T-helper 2 cell treated with Interferon-gamma antibody and Interleukin-4, amounts not matched to agents 100 ng/mL and 5 ng/mL, for 36 hours (primary cell): ENCODE results near the gene FBXO21. TPM values are rescaled to one million over a fixed set of nuclear protein-coding genes. Genes with fewer than 3 reads are reported as not detected.

Source experiments
- intact Hi-C: fragments of 100-400 bp; cut with micrococcal nuclease; formaldehyde crosslinking; loops from one replicate; pipeline ENCODE4 v1.15.1; 2023
- total RNA-seq: library from RNA; stranded (reverse); gene quantifications from 2 replicates; pipeline ENCODE4 v1.2.3, GENCODE V29; 2022

FBXO21 gene
- total RNA-seq, 1 donor from 2014 or later: 25.6 TPM

DNA sequence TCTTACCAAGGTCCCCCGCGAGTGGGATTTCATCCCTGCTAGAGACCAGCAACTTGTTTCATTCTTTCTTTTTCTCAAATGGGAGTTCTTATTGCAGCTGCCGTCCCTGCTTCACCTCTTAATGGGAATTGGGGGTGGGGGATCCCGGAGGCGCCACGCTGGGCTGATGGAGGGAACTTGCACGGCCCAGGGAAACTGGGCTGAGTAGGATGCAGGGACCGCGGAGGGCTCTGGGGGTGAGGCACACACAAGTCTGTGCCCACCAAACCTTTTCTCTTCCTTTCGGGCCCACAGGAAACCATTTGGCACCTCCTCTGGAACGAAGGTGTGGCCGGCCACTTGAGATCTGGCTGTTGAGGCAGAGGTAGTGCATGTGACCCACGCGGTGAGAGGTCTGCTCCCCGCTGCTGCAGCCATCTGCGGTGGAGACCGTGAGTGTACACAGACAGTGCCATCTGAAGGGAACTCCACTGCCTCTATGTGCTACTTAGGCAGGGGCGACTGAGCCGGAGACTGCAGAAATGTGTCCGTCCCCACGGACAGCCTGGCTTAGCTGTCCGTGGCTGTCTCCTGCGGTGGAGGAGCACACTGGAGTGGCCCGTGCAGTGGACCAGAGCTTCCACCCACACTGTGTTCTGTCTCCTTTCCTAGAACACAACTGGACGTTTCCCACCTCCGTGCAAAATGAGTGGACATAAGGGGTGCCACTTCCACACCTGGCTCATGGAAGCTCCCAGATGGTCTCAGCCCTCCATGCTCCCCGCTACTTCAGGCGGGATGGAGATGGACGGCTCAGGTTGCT is 49.0 kb downstream of the FBXO21 start:
- intact Hi-C loops: no loop called here

DNA sequence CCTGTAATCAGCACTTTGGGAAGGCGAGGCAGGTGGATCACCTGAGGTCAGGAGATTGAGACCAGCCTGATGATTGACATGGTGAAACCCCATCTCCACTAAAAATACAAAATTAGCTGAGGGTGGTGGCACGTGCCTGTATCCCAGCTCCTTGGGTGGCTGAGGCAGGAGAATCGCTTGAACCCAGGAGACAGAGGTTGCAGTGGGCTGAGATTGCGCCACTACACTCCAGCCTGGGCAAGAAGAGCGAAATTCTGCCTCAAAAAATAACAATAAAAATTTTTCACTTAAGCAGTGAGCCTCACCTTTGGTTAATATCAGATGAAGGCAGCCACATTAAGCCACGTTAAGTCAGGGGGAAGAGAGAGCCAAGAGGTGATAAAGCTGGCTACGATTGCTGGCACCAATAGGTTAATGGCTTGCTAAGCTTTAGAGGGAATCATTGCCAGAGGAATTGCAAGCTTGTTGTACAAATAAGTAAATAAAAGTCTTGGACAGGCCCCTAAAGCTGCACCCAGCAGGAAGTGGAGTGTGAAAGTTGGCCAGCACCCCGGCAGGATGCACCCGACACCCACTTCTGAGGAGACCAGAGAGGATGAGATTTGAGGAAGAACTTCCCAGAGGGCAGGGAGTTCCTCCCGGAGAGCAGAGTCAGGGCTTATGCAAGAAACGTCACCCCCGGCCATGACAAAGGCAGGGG is 49.7 kb downstream of the FBXO21 start:
- intact Hi-C loops: no loop called here

DNA sequence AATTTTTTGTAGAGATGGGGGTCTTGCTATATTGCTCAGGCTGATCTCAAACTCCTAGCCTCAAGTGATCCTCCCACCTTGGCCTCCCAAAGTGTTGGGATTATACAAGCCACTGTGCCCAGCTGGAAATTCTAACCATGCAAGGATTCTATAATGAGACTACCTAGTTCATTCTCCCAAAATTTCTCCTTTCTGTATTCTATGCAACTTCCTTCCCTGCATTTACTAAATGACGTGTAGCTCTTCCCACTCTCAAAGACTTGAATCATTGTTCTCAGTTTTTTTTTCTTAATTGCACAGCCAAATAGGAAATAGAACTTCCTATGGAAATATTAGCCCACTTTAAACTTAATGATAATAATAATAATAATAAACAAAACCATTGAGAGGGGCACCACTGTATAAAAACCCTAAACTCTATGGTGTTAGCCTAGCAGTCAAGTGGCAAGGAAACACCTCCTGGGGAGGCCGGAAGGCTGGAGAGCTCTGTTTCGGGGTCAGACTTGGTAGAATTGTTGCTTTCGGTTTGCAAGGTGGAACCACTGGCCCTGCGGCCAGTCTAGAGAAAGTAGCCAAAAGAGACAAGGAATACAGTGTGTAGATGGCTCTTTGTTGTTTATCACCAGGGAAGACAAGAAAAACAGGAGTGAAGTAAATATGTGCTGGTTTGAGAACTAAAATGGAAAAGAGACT is 51.1 kb downstream of the FBXO21 start:
- intact Hi-C loops: no loop called here

DNA sequence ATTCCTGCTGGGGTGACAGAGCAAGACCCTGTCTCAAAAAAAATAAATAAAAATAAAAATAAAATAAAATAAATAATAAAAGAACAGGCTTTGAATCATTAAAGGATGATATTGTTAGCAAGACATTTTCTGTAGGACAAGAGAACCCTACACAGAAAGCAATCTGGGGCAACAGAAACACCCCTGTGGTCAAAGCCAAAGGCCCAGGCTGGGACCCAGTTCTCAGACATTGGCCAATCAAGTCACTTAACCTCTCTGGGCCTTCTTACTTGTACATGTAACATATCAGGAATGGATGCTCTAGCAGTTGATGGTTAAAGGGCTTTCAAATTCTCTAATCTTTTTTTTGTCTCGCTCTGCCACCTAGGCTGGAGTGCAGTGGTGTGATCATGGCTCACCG is 55.5 kb downstream of the FBXO21 start:
- intact Hi-C loops: loop anchor here (2.0 to 5.0 kb wide), 3 partner anchors 20 to 432 kb away; no protein-coding TSS in a partner anchor

DNA sequence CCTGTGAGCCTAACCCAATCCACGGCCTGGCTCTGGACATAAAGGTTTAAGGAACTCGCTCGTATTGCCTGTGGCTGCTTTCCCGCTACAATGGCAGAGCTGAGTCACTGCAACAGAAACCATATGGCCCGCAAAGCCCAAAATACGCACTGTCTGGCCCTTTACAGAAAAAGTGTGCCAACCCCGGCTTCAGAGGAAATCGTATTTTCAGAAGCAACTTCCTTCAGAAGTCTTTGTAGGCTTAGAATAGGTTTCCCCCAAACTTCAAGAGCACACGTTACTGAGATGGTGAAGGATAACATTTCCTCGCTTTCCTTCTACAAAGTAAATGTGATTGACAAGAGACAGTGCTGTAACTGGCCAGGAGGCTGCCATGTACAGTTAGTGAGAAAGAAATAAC is 56.2 kb downstream of the FBXO21 start:
- intact Hi-C loops: loop anchor here (2.0 to 5.0 kb wide), 3 partner anchors 21 to 432 kb away; no protein-coding TSS in a partner anchor

DNA sequence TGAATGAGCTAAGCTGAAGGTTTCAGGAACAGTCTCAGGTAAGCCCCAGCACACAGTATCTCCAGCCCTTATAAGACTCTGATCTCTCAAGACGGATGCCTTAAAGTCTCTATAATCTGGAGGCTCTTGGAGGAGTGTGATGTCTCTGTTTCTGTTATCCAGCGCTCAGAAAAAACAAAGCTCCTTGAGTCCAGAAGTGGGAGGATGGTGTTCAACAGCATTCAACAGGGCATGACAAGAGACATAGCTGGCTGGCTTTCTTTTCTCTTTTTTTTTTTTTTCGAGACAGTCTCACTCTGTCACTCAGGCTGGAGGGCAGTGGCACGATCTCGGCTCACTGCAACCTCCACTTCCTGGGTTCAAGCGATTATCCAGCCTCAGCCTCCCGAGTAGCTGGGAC is 59.5 kb downstream of the FBXO21 start:
- intact Hi-C loops: loop anchor here (5.0 kb wide), 2 partner anchors 104 to 428 kb away; no protein-coding TSS in a partner anchor

DNA sequence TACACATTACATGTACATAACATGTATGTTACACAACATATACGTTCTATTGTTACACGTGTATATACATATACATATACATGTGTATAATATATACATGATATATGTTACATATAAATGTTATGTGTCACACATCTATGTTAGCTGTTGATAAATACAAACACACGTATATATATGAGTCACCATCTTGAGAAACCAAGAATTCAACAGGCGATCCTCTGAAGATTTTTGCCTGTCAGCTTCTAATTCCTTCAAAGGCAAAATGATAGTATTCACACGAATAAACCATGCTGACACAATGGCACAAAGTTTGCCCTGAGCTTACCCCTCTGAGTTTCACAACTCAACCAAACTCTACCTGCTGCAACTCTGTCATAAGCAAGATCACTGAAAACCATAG is 60.9 kb downstream of the FBXO21 start:
- intact Hi-C loops: no loop called here

DNA sequence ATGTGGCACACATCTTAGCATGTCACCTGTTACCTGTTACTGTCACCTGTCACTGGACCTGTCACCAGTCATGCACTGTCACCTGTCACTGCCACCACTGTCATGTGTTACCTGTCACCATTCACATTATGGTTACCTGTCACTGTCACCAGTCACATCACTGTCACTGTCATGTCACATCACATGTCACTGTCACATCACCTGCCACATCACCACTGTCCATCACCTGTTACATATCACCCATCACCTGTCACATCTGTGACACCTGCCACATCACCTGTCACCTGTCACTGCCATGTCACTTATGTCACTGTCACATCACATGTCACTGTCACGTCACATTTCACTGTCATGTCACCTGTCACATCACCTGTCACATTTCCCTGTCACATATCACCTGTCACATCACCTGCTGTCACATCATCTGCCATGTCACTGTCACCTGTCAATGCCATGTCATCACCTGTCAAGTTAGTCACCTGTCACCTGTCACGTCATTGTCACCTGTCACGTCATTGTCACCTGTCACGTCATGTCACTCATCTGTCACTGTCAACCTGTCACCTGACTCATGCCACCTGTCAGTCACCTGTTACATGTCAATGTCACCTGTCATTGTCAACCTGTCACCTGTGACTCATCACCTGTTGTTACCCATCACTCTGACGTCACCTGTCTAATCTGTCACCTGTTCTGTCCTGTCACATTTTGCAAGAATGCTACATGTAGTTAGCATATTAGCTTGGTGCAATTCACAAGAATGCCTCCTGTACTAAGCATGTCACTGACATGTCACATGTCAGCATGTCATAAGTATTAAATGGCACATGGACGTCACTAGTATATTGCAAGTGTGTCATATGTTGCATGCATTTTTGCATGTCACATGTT is 62.1 kb downstream of the FBXO21 start:
- intact Hi-C loops: no loop called here

DNA sequence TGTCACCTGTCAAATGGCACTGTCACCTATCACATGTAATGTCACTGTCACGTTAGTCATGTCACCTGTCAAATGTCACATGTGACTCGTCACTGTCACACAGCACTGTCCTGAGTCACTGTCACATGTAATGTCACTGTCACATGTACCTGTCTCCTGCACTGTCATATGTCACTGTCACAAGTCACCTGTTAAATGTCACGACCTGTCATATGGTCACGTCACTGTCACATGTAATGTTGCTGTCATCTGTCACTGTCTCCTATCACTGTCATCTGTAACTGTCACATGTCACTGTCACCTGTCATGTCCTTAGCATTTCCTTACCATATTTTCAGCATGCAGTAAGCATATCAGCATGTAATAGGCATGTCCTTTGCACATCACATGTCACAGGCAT is 63.9 kb downstream of the FBXO21 start:
- intact Hi-C loops: no loop called here

DNA sequence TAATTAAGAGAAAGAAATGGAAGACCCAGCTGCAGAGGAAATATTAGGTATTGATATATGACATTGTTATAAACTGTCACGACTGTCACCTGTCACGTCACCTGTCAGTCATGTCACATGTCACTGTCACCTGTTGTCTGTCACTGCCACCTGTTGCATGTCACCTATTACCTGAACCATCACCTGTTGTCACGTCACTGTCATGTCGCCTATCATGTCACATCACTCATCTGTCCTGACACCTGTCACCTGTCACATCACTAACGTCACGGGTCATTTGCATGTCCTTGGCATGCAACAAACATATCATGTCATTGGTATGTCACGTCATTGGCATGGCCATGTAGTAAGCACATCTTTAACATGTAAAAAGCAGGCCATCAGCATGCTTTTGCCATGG is 64.5 kb downstream of the FBXO21 start:
- intact Hi-C loops: no loop called here

DNA sequence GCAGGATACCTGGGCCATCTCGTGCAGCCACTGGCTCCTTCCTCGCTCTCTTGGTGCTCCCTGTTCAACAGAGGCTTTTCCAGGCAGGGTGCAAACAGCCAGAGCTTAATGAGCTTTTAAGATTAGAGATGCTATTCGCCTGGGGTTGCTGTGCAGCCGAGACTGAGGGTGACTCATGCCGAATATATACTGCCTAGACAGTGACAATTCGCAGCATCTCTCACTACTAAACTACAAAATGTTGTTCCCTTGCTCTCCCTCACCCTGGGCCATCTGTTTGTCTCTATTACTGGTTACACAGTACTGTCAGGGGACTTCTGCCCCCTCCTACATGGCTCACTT is 65.0 kb downstream of the FBXO21 start:
- intact Hi-C loops: no loop called here

DNA sequence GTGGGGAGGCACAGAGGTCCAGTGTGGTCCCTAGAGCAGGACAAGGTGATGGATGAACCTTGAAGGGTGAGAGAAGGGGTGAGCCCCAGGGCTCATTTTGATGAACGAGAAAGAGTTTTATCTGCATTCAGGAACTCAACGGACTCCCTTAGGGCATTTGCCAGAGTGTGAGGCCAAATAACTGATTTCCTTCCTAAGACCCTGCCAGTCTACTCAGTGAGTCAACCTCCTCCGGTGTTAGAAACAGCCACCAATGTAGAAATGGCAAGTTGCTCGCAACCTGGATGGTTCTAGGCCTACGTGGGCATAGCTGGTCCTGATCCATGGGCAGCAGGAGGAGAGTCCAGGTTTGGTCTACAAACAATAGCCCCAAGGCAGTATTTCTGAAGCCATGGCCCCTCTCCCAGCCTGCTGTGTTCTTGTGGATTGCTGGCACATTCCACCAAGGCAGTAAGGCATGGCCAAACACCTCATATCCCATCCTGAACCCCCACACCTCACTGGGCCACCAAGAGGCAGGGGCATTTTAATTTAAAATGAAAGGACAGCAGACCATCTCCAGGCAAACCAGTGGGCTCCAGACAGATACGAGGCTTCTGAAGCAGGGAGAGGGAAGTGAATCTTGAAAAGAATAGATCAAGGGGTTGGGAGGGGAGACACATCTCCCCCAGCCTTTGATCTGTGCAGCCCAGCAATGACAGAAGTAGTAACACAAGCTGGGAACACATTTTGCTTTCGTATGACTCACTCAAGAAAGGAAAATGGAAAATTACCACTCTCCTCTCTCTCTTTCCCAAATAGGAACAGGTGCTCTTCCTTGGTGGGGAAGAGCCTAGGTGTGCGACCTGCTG is 65.6 kb downstream of the FBXO21 start:
- intact Hi-C loops: no loop called here

DNA sequence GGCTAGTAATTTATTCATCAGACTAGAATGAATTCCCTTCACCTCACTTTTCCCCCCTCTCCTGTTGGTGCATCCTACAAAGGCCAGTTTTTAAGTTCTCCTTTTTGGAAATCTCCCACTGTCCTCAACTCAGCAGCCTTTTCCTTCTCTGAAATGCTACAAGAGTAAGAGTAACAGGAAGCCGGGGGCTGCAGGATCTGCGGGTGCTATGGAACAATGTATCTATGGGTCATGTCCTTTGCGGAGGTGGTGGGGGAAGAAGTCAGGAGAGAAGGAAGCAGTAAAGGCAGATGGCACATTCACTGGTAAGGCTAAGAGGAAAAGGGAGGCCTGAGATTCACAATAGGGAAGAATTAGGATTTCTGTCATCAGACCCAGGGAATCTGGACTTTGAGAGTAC is 68.8 kb downstream of the FBXO21 start:
- intact Hi-C loops: no loop called here

DNA sequence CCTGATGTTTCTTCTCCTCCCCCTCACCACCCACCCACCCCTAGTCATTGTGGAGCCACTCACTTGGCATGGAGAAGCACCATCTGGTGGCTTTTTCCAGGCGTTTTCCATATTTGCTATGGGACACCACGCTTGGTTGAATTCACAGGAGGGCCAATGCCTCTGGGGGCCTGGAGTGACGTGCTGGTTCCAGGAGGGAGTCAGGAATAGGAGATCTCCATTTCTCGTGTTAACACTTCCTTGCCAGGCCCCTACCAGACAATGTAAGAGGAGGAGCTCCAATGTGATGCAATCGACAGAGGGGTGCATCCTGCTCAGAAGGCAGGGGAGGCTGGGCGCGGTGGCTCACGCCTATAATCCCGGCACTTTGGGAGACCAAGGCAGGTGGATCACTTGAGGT is 69.5 kb downstream of the FBXO21 start:
- intact Hi-C loops: no loop called here

DNA sequence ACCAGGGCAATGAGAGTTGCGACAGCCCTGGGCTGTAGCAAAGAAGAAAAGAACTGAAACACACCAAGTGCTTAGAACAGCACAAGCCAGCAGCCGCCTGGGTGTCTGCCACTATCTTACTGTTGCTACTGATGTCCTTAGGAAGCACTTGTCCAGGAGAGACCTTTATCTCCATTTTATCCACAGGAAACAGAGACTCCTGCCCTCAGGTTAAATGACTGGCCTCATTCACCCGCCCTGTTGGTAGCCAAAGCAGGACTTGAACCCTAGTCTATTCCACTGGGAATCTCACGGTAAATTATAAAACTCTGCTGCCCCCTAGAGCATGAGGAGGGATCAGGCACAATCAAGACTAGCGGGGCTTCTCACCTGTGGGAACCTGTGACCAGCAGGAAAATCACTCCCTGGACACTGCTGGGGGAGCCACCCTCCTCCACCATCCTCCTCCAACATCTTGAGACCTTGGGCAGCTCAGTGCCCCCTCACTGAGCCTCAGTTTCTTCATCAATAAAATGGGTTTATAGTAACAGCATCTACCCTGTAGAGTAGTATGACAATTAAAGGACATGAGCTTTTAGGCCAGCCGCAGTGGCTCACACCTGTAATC is 70.6 kb downstream of the FBXO21 start:
- intact Hi-C loops: loop anchor here (1.0 kb wide), 2 partner anchors 94 to 416 kb away; no protein-coding TSS in a partner anchor

DNA sequence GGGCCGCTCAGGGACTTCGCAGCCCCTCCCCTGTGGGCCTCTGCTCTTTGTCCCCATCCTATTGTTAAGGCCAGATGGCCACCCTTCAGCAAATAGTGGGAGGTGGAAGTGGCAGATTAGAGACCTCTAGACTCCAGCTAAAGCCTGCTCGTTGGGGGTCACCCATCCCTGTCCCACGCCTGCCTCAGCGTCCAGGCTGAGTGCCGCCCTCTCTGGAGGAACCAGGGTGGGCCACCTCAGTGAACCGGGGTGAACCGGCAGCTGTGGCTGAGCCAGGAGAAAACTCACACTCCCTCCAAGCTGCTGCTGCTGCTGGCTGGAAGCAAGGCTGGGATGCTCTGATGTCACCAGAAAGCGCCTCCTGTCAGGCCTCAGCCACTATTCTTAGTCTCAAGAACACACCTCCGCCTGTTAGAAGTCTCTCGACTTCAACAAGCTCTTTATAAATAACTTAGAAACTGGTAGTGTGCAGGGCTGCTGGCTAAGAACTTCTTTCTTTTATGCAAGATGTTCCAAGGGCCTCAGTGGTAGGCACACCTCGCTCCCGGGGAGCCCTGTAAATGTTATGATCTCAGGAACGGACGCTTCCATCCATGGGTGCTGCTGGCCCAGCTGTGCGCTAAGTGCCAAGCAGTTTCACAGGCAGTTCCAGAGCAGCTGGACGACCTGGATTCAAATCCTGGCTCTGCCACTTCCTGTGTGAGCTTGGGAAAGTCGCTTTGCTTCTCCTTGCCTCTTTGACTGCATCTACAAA is 71.3 kb downstream of the FBXO21 start:
- intact Hi-C loops: loop anchor here (1.0 kb wide), 2 partner anchors 94 to 416 kb away; no protein-coding TSS in a partner anchor

DNA sequence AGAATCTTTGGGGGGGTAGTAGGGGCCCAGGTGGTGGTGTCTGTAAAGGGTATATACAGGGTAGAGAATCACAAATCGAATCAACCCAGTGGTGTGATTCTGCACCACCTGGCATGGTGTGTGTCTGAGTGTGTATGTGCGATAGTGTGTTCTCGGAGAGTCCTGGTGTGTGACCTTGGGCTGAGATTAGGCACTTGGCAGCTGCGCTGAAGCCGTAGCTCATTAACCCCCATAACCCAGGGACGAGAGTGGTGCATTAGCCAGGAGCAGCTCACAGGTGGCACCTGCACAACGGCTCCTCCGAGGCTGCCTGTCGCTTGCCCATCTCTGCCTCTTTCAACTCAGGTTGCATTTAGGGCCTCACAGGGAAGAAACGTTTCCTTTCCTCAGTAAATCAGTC is 75.5 kb downstream of the FBXO21 start:
- intact Hi-C loops: no loop called here

DNA sequence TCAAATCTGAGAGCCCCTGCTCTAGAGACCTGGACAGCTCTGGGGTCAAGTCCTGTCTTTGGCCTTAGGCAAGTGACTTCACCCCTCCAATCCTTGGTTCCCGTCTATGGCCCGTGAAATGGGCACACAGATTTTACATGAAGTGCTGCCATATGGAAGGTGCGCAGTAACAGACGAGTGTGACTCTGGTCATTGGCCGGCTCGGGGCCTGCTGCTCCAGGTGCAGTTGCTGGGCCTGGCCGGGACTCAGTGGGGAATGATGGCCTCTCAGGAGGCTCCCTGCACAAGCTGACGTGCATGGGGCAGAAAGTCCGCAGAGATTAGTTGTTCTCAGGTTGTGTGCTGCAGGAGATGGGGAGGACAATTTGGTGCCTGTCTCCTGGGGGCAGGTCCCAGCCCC is 77.0 kb downstream of the FBXO21 start:
- intact Hi-C loops: no loop called here
